GM12873 (cell line): ENCODE results near the gene SIX5.

Experiments
- TF ChIP-seq, protein P1 (sequence below): IDR thresholded peaks from 2 replicates; pipeline ENCODE4 v1.5.1; 2012; ENCODE audit warnings: low read depth, mild to moderate bottlenecking, moderate library complexity, low read length, control low read depth; ENCODE audit not compliant: insufficient read depth; ENCODE audit errors: missing control alignments

The SIX5 gene

DNA sequence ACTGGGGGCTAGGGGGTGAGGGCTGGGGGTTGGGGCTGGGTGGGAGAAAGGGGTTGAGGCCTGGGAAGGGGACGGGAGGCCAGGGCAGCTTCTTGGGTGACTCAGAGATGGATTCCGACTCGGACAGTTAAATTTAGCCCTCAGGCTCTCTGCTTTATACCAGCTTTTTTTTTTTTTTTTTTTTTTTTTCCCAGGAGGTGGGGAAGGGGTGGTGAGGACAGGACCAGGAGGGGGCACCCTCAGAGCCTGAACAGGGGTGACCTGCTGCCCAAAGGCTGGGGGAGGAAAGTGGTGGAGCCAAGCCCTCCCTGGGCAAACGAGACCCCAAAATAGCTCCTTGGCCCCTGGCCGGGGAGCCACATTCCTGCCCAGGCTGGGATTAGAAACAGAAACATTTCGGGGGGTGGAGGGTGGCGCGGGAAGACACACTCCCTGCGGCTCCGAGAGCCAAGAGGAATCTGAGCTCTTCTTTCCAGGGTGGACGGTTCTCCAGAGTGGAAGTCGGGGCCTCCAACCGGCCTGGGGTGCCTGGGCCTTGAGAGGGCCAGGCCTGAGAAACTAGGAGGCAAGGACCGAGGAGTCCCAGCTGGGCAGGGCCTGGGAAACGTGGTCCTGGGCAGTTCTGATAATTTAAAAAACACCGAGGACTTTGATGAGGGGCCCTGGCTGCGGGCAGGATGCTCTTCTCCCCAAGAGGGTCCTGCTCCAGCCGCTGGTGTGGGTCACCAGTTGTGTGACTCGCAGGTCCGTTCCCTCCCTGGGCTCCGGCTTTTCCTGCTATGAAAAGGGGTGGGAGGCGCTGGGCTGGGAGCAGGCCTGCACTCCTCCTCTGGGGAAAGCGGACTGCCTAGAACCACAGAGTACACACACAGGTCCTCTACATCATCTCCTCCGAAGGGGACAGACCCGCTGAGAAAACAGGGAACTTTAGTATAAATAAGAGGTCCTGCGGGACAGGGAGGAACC is 14.1 kb upstream of the SIX5 start:
- TF ChIP-seq, protein P1, sequence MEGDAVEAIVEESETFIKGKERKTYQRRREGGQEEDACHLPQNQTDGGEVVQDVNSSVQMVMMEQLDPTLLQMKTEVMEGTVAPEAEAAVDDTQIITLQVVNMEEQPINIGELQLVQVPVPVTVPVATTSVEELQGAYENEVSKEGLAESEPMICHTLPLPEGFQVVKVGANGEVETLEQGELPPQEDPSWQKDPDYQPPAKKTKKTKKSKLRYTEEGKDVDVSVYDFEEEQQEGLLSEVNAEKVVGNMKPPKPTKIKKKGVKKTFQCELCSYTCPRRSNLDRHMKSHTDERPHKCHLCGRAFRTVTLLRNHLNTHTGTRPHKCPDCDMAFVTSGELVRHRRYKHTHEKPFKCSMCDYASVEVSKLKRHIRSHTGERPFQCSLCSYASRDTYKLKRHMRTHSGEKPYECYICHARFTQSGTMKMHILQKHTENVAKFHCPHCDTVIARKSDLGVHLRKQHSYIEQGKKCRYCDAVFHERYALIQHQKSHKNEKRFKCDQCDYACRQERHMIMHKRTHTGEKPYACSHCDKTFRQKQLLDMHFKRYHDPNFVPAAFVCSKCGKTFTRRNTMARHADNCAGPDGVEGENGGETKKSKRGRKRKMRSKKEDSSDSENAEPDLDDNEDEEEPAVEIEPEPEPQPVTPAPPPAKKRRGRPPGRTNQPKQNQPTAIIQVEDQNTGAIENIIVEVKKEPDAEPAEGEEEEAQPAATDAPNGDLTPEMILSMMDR: no peak

DNA sequence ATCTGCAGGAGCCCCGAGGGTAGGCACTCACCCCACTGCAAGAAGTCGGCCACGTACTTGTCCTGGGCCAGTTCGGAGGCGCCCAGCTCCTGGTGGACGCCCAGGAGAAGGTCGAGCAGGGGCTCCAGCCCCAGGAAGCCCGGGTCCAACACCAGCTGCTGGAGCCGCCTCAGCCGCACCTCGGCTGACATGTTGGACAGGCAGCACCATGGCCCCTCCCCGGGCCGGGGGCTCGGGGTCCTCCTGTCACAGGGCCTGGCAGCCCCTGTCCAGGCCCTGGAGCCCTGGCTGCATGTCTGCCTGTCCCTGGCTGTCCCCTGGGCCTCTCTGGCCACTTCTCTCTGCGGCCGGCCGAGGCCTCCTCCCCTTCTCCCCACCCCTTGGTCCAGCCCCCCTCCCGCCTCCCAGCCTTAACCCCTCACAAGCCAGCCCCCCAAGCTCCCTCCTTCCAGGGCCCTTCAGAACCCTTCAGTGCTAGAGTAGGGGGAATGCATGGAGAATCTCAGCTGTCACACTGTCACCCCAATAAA is 13.2 kb upstream of the SIX5 start, which contains the start of gene DMPK:
Gene DMPK (minus strand): TSS at position 329 of the 530 bp plus-strand sequence. CDS start 138 bp downstream, at position 191.
- TF ChIP-seq, protein P1: no peak

DNA sequence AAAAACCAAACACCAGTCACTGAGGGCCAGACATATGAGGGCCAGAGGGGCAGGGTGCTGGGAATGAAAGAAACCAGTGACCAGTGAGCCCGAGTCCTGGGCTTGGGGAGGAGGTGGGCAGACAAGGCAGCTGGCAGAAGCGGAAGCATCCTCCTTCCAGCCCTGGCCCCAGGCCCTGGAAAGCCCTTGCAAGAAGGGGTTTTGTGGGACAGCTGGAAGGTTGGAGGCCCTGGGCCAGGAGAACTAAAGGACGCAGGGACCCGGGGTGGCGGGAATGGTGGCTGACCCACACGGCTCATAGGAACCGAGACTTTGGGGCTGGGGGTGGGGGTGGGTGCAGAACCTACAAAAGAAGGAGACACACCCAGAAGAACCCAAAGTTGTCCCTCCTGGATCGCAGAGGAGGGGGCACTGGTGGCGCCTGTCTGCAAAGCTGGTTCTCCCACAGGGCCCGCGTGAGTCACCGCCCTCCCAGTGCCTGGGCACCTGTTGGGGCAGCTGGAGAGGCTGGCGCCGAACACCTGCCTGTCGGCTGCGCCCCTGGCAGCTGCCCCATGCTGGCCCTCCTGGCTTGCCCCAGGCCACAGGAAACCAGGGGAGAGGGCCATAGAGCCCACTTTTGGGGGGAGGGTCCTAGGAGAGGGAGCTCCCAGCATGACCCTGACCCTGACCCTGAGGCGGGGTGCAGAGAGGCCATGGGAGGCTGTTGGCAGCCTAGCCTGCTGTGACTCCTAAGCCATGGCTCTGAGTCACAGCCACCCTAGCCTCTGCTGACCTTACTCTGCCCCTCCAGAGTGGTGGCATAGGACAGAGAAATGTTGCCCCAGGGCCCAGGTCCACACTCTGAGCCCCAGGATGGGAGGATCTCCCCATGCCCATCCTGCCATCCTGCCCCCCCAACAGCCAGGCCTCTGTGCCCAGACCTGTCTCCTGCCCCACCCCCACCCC is 12.4 kb upstream of the SIX5 start:
- TF ChIP-seq, protein P1: no peak

DNA sequence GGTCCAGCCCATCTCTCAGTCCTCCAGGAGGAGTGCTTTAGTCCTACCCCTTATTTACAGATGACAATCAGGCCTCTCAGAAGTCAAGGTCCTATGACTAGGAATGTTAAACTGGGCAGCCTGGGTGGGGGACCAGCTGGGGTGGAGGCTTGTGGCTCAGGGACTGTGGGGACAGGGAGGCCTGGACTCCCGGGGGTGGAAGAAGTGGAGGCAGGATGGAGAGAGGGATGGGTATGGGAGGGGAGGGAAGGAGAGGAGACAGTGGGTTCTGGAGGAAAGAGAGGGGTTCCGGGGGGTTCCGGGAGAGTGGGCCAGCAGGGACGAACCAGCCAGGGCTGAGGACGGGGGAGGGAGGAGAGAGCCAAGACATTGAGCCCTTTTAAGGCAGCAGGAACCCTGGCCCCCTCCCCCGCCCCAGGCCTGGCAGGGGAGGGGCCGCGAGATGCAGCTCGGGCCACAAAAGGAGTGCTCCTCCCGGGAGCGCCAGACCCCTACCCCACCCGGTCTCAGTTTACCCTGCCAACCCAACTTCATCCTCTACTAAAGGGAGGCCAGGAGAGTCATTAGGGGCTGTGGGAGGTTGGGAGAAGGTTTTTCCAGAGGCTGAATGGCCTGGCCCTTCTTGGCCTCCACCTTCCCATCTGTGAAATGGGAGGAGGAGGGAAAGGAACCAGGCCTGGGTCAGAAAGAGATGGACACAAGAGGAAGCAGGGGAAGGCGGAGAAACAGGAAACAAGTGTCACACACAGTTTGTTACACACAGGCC is 11.6 kb upstream of the SIX5 start:
- TF ChIP-seq, protein P1: no peak

DNA sequence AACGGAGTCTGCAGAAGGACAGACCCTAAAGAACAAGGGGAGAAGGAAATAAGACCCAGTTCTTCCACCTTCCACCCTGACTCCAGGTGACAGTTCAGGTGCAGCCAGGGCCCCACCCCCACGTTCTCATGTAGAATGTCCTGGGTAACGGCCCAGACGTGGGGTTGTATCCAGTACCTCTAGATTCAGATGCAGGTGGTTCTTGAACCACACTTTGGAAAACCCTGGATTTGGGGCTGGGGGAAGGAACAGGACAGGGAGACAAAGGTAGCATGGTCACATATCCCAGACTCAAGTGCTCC is 11.0 kb upstream of the SIX5 start:
- TF ChIP-seq, protein P1: no peak

DNA sequence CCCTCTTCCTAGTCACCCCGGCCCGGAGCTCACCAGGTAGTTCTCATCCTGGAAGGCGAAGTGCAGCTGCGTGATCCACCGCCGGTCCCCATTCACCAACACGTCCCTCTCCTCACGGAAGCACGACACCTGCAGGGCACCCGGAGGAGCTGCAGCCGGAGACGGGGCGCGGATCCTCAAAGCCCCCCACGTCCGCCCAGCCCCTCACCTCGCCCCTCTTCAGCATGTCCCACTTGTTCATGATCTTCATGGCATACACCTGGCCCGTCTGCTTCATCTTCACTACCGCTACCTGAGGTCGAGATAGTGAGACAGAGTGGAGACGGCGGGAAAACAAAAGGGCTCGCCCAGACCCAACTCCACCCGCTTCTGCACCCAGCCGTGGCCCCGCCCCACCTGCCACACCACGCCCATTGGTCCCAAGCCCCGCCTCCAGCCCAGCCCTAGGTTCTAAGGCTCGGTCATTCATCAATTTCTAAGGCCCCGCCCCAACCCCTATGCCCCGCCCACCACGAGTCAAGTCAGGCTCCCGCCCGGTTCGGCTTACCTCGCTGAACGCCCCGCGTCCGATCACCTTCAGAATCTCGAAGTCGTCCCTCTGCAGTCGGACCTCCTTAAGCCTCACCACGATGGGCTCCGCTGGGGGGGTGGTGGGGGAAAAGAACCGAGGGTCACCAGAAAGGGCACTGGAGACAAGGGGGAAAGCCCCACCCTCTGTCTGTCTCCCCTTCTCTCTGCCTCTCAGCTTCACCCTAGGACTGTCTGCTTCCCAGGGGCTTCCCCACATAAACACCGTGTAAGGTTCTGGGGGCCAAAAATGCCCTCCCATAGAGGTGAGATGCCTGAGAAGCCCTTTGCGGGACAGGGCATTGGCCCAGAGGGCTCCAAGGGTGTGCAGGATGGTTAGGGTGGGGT is 10.4 kb upstream of the SIX5 start:
- TF ChIP-seq, protein P1: peak; percentile 84
